ENCODE measurements around the gene DIAPH3.

DNA sequence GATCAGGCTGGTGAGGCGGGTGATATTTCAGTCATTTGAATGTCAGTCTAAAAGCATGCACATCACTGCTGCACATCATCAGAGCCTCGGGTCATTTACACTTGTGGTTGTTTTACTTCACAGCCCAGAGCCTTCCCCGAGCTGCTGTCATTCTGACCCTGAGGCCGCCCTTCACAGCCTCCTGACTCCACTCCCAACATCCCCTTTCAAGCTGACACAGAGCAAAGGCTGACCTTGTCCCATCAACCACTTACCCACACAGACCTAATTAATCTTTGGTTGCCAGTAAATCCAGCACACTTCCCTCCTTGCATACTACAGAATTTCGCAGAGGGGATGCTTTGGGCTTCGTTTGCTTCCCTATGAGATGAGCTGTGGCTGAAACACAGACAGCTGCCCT is 528.1 kb downstream of the DIAPH3 start:
- TF ChIP-seq TAF1 (IDR thresholded peaks at IDR 0.05; ENCODE audit: borderline replicate concordance, low read depth, low read length) (no peak), POLR2AphosphoS5 (IDR thresholded peaks at IDR 0.05; ENCODE audit: low read depth, low read length) (no peak)

Measured in GM12892 (cell line).